ENCODE results near the gene COX8A.

Gene COX8A

GRCh38 chr11:64019106-64020037 lies 45.0 kb downstream of the COX8A start:
- DNase-seq (ENCODE audit: low read depth in 3 of 3, low spot score in 1 of 3) = no peak

GRCh38 chr11:64020976-64021756 lies 46.7 kb downstream of the COX8A start:
- no peak for DNase-seq (ENCODE audit: low read depth in 3 of 3, low spot score in 1 of 3)

GRCh38 chr11:64021757-64022093 lies 47.3 kb downstream of the COX8A start:
- no peak for DNase-seq (ENCODE audit: low read depth in 3 of 3, low spot score in 1 of 3)

GRCh38 chr11:64022125-64022784 lies 47.8 kb downstream of the COX8A start:
- DNase-seq (ENCODE audit: low read depth in 3 of 3, low spot score in 1 of 3) = no peak

- DNase-seq (ENCODE audit: low read depth in 3 of 3, low spot score in 1 of 3) = no peak
Observed at GRCh38 chr11:64023712-64024710, 49.6 kb downstream of the COX8A start.

- no peak for DNase-seq (ENCODE audit: low read depth in 3 of 3, low spot score in 1 of 3)
Observed at GRCh38 chr11:64025205-64025604, 50.8 kb downstream of the COX8A start.
